ENCODE measurements around the gene JMY.

Gene JMY, protein sequence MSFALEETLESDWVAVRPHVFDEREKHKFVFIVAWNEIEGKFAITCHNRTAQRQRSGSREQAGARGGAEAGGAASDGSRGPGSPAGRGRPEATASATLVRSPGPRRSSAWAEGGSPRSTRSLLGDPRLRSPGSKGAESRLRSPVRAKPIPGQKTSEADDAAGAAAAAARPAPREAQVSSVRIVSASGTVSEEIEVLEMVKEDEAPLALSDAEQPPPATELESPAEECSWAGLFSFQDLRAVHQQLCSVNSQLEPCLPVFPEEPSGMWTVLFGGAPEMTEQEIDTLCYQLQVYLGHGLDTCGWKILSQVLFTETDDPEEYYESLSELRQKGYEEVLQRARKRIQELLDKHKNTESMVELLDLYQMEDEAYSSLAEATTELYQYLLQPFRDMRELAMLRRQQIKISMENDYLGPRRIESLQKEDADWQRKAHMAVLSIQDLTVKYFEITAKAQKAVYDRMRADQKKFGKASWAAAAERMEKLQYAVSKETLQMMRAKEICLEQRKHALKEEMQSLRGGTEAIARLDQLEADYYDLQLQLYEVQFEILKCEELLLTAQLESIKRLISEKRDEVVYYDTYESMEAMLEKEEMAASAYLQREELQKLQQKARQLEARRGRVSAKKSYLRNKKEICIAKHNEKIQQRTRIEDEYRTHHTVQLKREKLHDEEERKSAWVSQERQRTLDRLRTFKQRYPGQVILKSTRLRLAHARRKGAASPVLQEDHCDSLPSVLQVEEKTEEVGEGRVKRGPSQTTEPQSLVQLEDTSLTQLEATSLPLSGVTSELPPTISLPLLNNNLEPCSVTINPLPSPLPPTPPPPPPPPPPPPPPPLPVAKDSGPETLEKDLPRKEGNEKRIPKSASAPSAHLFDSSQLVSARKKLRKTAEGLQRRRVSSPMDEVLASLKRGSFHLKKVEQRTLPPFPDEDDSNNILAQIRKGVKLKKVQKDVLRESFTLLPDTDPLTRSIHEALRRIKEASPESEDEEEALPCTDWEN

GRCh38 chr5:79235634-79236361 is at the start of gene JMY:
JMY (plus strand) TSS chr5:79236131; CDS start chr5:79236651, 520 bp downstream.
- DNase-seq (ENCODE audit: low read depth), result peak; percentile 68

GRCh38 chr5:79186455-79186854 is 49.5 kb upstream of the JMY start:
- no peak for DNase-seq (ENCODE audit: low read depth)

GRCh38 chr5:79189439-79190234 is 46.3 kb upstream of the JMY start:
- DNase-seq (ENCODE audit: low read depth), result no peak

- no peak for DNase-seq (ENCODE audit: low read depth)
Measured at GRCh38 chr5:79190235-79190529, 45.7 kb upstream of the JMY start.

DNA sequence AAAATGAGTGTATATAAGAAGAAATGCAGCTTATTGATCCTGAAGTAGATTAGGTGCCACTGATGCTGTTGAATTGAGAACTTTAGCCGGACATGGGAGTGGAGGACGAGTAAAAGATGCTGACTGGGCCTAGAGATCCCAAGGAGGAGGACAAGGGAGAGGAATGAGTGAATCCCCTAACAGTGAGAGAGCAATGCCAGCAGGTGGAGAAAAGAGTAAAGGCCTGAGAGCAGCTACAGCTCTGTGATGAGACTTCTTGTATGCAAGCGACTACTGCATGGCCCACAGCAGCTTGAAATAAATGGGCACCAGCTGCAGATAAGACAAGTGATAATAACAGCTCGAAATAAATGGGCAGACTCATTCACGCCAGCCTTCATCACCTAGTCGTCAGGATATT is 44.5 kb upstream of the JMY start:
- no peak for DNase-seq (ENCODE audit: low read depth)

DNA sequence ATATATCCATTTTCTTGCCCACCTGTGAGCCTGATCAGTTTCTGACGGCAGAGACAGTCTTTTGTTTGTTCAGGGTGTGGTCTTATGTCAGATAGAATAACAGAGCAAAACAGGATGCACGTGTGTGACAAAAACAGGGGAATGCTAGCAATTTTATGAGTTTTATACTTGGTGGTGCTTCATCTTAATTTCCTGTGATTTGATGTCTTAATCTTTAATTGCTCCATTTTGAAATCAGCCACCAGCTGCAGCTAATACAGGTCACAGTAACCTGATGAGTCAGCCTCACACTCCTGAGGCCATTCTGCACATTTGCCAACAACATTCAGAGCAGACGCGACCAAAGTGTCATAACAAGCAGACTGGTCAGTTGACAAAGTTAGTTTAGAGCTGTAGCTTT is 42.3 kb upstream of the JMY start:
- DNase-seq (ENCODE audit: low read depth), result no peak

DNA sequence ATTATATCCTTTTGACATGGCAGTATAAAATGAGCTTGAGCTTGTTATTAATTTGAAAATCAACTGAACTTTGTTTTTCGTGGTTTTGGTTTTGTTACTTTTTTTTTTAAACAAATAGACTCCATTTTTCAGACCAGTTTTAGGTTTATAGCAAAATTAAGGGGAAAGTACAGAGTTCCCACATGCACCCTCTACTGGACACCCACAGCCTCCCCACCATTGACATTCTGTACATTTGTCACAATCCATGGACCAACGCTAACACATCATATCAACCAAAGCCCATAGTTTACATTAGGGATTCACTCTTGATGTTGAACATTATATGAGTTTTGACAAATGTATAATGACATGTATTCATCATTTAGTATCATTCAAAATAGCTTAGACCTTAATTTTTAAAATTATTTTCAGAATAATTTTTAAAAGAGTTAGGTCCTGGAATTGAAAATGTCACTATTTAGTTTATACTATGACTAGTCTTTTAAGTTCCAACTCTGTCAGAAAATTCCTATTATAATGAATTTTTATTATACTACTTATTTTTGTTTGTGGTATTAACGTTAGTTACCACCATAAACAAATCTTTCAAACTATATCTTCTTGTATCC is 35.3 kb upstream of the JMY start:
- DNase-seq (ENCODE audit: low read depth), result no peak

DNA sequence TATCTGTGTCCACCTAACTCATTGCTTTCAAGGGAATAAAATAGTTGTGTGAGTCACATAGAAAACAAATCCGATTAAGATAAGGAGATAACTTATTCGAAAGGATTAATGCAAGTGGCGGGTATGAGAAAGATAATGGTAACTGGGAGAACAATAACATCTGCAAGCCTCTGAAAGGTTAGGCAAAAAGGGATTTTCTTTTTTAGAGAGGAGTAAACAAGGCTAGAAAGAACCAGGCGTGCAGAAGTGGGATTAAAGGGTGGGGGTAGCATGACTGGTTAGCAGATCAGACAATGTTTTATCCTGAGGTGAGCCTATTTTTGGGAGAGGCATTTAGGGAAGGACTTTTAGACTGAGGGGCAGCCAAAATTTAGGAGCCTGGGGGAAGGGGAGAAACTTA is 34.7 kb upstream of the JMY start:
- no peak for DNase-seq (ENCODE audit: low read depth)

DNA sequence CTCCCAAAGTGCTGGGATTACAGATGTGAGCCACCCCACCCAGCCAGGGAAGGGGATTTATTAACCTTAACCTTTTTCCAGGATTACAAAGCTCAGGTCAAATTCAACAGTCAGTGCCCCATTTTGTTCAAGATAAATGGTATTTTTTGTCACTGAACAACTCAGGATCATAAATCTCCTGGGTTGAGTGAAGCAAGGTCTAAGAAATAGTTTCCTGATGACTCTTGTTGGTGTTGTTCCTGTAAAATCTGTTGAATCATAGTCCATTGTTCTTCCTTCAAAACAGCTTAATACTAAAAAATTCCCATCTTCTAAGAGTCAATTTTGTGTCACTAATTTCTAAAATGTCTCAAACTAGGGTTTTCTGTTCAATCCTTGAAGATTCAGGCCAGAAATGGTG is 33.9 kb upstream of the JMY start:
- DNase-seq (ENCODE audit: low read depth), result no peak

DNA sequence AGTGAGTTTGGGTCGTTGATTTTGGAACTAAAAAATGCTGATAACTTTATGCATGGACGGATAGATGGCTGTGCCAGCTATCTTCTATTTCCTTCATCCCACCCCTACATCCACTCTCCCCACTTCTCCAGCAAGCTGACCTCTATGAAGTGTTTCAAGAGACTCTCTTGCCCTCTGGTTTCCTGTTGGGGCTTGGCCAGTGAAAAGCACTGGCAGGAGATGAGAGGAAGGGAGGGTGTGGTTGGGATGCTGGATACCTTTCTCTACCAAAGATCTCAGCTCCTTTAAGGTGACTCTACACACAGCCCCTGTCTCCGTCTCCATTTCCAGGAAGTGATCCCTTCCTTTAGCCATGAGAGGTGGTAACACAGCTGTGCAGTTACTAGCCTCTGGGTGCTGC is 30.0 kb upstream of the JMY start:
- no peak for DNase-seq (ENCODE audit: low read depth)

- no peak for DNase-seq (ENCODE audit: low read depth)
Measured at GRCh38 chr5:79206541-79206940, 29.4 kb upstream of the JMY start.

- DNase-seq (ENCODE audit: low read depth), result no peak
Measured at GRCh38 chr5:79209505-79209904, 26.4 kb upstream of the JMY start.

DNA sequence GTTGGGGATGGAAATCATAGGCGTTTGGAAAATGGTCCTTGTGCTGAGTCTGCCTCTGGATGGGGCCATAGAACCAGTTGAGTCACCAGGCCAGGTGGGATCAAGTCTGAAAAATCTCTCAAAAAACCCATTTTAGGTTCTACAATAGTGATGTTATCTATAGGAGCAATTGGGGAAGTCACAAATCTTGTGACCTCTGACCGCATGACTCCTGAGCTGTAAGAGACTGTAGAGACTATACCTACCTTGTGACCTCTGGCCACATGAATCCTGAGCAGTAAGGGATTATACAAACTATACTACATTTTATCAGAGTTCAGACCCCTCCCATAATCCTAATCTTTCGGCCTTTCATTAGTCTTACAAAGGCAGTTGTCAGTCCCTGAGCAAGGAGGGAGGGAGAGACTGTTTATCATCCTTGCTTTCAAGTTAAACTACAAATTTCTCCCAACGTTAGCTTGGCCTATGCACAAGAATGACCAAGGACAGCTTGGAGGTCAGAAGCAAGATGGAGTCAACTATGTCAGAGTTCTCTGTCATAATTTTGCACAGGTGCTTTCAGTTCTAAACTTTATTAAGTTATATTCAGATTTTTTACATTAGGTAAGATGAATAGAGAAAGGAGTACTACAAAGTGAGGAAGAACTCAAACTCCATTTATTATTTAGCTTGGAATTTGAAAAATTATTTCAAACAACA is 11.5 kb upstream of the JMY start:
- DNase-seq (ENCODE audit: low read depth), result no peak

DNA sequence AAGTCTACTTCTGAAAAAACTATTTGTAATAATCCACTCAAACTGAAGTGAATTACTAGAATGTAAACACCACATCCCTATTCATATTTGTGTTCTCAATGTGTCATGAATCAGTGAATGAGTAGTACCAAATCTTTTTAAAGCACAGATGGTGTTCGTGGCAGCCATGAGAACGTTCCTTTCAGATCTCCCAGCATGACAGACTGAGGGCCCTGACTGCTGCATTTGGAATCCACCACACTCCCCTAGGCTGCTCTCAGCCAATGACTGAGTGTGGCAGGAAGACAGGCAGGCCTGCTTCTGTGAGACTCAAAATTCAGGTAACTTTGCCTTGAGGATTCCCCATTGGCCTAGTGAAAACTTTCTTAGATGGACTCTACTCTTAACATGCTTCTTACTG is 10.9 kb upstream of the JMY start:
- DNase-seq (ENCODE audit: low read depth), result no peak

- DNase-seq (ENCODE audit: low read depth), result no peak
Measured at GRCh38 chr5:79225441-79225840, 10.5 kb upstream of the JMY start.

DNA sequence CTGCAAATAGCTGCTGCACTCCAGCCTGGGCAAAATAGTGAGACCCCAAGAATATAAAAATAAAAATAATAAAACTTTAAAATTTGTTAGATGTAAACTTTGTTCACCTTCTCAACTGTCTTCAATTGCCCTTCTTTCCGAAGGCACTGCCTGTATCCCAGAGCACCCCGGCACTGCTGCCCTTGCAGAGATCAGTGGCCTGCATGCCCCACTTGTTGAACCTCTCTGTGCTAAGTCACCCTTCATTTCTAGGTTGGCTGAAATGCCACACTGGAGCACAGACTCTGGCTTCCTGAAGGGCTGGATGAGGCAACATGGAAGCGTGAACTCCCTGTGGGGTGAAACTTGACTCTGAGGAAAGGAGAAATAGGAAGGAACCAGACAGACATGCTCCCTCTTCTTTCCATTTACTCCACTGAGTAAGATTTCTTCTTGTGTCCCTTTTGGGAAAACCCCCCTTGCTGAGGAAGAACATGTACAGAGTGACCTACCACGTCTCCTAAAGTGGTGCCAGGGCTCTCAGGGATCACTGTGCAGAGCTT is 8.4 kb upstream of the JMY start:
- DNase-seq (ENCODE audit: low read depth), result no peak

GRCh38 chr5:79229357-79230174 is 6.4 kb upstream of the JMY start:
- DNase-seq (ENCODE audit: low read depth), result no peak

DNA sequence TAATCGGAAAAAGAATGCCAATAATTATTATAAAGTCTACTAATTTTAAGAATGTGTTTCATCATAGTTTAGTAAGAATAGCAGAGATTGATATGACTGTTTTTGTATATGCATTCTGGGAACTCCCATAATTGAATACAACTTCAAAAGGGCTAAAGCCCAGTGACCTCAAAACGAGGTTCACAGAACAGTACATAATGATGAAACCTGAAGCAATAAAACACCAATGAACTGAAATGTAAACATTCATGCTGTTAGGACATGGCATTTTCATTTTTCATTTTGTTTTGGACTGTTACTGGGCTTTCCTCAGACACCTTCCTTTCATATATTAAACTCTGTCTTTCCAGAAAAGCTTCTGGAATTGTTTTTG is 684 bp upstream of the JMY start:
- DNase-seq (ENCODE audit: low read depth), result no peak

DNA sequence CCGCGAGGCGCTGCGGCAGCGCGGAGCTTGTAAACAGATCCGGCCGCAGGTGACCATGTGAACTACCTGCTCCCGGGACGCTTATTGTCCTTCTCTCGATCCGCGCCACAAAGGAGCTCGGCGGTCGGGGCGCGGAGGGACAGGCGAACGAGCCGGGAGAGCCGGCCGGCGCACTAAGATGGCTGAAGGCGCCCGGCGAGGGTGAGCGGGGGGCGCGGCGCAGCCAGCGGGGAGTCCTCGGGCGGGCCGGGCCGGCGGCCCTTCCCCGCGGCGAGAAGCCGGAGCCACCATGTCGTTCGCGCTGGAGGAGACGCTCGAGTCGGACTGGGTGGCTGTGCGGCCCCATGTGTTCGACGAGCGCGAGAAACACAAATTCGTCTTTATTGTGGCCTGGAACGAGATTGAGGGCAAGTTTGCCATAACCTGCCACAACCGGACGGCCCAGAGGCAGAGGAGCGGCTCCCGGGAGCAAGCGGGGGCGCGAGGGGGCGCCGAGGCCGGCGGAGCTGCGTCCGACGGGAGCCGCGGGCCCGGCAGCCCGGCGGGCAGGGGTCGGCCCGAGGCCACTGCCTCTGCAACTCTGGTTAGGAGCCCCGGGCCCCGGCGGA is 535 bp downstream of the JMY start:
- DNase-seq (ENCODE audit: low read depth), result no peak

Measured in activated gamma-delta T cell treated with anti-CD3 and anti-CD28 coated beads, Interleukin-2, amount 50 U/mL, for 16 hours (primary cell).